H7 (cell line): ENCODE data around the gene NACC1. TPM values are rescaled to one million over a fixed set of nuclear protein-coding genes. Genes with fewer than 3 reads are reported as not detected.

Experiments
- DNase-seq: peaks from one replicate; pipeline ENCODE4 v3.0.0; 2012
- H3K27me3 ChIP-seq: 2 replicates; pipeline ENCODE4 v1.6.0; 2011; ENCODE audit warnings: mild to moderate bottlenecking, low read length; ENCODE audit not compliant: control insufficient read depth, insufficient read depth
- H3K36me3 ChIP-seq: replicated peaks from 2 replicates; pipeline ENCODE4 v1.5.1; 2011; ENCODE audit warnings: low read length; ENCODE audit not compliant: control insufficient read depth, insufficient read depth
- H3K4me3 ChIP-seq: 2 replicates; pipeline ENCODE4 v1.5.1; 2011; ENCODE audit warnings: low read depth, mild to moderate bottlenecking, control low read depth, low read length, moderate library complexity; ENCODE audit not compliant: insufficient read depth
- total RNA-seq: library from RNA; depleted of rRNA; stranded (reverse); fragments of >200 nt; shearing (Covaris generic); gene quantifications from 2 replicates; pipeline ENCODE4 v1.2.3, GENCODE V29; 2014

Gene NACC1
- total RNA-seq, 1 experiment from 2014 or later = 254 TPM

DNA sequence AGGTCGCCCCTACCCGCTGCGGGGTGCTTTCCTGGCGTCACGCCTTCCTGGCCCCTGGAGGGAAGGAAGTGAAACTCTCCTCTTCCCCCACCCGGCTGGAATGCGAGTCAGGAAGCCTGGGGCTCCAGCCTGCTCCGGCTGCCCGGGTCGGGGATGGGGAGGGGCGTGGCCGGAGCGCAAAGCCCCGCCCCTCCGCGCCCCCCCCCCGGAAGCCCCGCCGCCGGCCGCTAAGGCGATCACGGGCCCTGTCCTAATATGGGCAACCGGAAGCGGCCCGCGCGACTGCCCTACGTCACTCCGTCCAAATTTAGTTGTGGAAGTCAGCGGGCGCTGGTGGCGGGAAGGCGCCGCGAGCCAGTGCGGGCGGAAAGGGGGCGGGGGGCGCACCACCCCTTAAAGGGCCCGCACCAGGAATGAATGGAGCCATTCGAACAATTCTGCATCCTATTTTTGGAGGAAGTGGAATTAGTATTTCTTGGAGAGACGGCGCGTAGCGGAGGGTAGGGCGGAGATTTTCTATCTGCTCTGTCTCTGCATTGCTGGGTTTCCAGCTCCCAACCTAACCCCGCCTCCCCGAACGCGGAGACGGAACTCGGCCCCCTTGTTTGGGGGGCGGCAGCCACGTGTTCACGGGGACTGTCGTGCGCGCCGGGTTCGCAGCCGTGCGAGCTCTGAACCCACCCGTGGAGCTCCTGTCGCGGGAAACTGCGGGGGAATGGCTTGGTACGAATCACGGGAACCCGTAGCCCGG is 33.7 kb downstream of the NACC1 start:
- H3K4me3 ChIP-seq = peak overlapping the region; percentile 99
- H3K36me3 ChIP-seq = peaks cover 3% of the 10 kb centered on the region
- H3K27me3 ChIP-seq = no peaks in the 10 kb centered on the region
- DNase-seq = peak; percentile 100

DNA sequence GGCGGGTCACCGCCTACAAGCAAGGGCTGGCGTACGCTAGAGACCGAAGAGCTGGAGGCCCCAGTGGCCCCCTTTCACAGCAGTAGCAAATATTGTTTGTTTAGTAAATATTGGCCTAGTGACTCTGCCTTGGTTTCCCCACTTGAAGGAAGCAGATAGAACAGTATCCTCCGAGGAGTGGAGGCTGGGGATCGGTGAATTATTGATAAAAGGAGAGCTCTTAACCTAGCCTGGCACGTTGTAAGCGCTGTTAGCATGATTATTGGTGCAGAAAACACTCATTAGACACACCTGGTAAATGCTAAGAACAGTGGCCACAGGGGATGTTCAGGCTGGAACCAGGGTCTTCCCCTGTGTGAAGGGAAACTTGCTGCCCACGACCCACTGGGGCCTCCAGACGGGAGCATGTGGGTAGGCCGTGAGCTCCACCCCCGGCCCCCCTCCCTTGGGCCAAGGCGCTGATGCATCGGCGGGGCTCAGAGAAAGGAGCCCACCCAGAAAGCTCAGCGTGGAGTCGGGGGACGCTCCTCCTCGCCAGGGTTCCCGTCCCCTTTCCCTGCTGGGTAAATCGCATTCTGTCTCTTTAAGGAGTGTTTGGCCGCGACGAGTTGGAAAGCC is 34.4 kb downstream of the NACC1 start:
- Histone ChIP-seq H3K36me3 (peaks cover 3% of the 10 kb centered on the region), H3K4me3 (peak overlapping the region; percentile 99), H3K27me3 (no peaks in the 10 kb centered on the region)
- DNase-seq = no peak

DNA sequence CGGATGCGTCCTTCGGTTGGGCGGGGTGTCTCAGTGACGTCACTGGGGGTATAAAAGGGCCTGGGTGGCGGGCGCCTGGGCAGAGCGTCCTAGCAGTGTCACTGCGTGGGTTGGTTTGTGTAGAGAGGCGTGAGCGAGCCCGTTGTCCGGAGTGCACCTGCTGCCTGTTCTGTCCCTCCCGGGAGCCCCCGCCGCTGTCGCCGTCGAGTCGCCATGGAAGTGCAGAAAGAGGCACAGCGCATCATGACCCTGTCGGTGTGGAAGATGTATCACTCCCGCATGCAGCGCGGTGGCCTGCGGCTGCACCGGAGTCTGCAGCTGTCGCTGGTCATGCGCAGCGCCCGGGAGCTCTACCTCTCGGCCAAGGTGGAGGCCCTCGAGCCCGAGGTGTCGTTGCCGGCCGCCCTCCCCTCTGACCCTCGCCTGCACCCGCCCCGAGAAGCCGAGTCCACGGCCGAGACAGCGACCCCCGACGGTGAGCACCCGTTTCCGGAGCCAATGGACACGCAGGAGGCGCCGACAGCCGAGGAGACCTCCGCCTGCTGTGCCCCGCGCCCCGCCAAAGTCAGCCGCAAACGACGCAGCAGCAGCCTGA is 35.0 kb downstream of the NACC1 start:
- peak; percentile 95 for DNase-seq
- no peaks in the 10 kb centered on the region for H3K27me3 ChIP-seq

DNA sequence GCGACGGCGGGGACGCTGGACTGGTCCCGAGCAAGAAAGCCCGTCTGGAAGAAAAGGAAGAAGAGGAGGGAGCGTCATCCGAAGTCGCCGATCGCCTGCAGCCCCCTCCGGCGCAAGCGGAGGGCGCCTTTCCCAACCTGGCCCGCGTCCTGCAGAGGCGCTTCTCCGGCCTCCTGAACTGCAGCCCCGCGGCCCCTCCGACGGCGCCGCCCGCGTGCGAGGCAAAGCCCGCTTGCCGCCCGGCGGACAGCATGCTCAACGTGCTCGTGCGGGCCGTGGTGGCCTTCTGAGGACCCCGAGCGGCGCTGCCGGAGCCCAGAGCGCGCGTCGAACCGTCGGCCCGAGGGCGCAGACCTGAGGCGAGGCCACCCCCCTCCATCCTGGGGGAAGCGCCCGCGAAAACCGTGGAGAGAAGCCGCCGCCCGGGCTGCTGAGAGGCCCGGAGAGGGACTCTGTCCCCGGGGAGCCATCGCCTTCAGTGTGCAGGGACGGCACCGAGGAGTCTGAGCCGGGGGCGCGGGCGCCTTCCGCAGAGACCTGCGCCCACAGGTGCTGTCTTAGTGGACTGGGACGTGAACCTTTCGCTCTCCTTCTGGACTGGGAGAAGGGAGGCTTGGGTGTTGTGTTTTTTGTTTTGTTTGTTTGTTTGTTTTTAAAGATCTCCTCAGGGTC is 35.6 kb downstream of the NACC1 start:
- DNase-seq = peak; percentile 67
- peaks cover 3% of the 10 kb centered on the region for H3K36me3 ChIP-seq
- H3K27me3 ChIP-seq = no peaks in the 10 kb centered on the region
- peak overlapping the region; percentile 99 for H3K4me3 ChIP-seq

More for the DNA sequence above, 35.0 kb downstream of the NACC1 start:
- Histone ChIP-seq H3K4me3 (peak overlapping the region; percentile 99), H3K36me3 (peaks cover 3% of the 10 kb centered on the region)

DNA sequence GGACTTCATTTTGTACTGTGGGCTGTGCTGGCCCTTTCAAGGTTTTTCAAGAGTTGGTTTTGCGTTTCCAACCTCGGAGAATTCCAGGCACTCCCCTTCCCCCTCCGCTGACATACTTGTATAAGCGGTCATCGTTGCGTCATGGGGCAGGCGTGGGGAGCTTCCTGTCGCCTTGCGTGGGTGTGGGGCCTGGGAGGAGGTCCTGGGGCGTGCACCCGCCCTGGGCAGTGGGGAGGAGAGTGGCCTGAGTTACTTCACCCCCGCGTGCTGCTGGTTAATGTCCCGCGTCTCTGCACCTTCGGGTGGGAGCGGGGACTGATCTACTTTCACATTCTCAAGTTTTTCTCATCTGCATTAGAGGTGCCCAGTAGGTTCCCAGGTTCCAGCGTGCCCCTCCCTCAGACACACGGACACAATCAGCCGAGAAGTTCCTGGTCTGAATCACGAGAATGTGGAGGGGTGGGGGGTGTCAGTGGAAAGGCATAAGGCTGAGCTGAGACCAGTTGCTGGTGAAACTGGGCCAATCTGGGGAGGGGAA is 36.2 kb downstream of the NACC1 start:
- peak; percentile 55 for DNase-seq
- Histone ChIP-seq H3K27me3 (no peaks in the 10 kb centered on the region), H3K36me3 (peaks cover 3% of the 10 kb centered on the region), H3K4me3 (peak overlapping the region; percentile 99)

DNA sequence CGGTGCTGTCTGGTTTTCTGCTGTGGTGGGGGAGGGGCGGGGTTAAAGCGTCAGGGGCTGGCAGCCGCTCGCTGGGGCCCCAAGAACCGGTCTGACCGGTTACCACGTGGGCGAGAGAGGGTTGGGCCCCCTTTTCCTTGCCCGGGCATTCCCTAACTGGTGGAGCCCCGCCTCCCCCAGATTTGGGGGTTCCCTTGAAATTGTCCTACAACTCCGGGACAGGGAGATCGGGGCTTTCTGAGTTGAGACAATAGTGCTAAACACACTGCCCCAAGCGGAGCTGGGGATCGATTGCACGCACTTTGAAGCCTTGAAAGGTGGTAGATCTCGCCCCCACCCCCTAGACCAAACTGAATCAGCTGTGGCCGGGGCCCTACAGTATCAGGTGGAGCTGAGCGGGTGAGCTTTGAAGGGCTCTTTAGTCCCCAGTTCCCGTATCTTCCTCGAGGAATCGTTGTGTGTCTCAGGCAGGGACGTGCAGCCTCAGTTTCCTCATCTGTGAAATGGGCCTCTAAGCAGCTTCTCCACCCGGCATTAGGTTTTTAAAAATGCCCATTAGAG is 36.9 kb downstream of the NACC1 start:
- peak; percentile 95 for DNase-seq

DNA sequence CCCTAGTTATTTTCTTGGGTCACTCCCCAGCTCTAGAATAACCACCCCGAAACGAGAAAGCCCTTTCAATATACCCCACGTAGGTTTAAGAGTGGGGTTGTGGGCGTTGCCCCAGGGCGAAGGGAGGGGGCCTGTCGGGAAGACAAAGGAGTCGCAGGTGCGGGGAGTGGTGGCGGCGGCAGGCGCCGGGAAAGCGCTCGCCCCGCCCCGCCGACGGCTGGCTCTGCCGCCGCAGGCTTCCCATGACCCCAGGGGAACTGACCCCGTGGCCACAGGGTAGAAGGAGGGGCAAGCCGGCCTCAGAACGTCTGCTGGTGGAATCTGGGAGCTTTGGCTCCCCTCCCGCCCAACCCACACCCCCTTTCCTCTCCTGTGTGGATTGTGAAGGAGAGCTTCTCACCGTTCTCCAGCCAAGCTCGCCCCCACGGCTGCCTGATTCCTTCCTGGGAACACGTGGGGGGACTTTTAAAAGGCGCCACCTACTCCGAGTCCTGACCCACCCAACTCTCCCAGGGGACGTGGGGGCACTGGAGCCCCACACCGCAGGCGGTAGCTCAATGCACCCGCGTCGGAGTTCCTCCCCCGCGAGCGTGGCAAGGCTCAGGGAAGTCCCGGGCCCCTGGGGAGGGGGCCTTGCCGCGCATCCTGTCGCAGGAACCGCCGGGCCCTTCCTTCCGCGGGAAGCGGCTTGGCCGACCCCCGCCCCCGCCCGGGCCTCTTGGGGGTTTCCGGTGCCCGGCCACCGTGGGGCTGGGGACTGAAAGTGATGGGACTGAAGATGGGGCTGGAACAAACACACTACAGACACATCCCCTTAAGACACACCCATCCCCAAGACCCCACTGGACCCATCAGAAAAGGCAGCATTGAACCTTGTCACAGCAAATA is 37.7 kb downstream of the NACC1 start:
- Histone ChIP-seq H3K36me3 (peaks cover 3% of the 10 kb centered on the region), H3K27me3 (no peaks in the 10 kb centered on the region), H3K4me3 (peak overlapping the region; percentile 99)
- DNase-seq = peak; percentile 97

More for the DNA sequence above, 36.9 kb downstream of the NACC1 start:
- peak overlapping the region; percentile 99 for H3K4me3 ChIP-seq
- peaks cover 3% of the 10 kb centered on the region for H3K36me3 ChIP-seq
- no peaks in the 10 kb centered on the region for H3K27me3 ChIP-seq

DNA sequence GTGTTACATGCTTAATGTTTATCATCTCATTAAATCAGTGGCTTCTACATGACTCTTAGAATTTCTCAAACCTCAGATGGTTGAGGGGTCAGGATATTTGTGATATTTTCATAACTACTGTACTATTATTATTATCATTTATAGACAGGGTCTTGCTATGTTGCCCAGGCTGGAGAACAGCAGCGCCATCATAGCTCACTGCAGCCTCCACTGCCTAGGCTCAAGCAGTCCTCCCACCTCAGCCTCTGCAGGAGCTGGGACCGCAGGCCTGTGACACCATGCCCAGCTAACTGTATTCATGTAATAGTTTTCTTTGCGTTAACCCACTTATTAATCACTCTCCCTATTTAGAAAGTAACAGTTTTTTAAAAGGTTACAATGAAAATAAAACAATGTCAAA is 41.6 kb downstream of the NACC1 start:
- H3K36me3 ChIP-seq = no peaks in the 10 kb centered on the region
- DNase-seq = no peak
- H3K4me3 ChIP-seq = no peak overlapping the region
- no peaks in the 10 kb centered on the region for H3K27me3 ChIP-seq

DNA sequence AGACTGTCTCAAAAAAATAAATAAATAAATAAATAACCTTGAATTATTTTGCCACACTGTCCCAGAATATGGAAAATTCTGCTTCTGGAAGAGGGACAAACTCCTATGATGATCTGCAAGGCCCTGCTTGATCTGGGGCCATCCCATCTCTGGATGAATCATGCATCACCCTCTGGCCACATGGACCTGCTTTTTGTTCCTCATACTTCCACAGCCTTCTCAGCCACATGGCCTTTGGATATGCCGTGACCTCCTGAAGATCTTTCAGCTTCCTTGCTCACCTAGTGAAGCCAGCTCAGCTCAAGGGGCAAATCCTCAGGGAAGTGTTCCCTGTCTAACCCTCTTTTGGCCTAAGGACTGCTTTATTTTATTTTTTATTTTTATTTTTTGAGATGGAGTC is 42.5 kb downstream of the NACC1 start:
- no peak for DNase-seq
- no peaks in the 10 kb centered on the region for H3K27me3 ChIP-seq
- H3K4me3 ChIP-seq = no peak overlapping the region
- H3K36me3 ChIP-seq = no peaks in the 10 kb centered on the region

DNA sequence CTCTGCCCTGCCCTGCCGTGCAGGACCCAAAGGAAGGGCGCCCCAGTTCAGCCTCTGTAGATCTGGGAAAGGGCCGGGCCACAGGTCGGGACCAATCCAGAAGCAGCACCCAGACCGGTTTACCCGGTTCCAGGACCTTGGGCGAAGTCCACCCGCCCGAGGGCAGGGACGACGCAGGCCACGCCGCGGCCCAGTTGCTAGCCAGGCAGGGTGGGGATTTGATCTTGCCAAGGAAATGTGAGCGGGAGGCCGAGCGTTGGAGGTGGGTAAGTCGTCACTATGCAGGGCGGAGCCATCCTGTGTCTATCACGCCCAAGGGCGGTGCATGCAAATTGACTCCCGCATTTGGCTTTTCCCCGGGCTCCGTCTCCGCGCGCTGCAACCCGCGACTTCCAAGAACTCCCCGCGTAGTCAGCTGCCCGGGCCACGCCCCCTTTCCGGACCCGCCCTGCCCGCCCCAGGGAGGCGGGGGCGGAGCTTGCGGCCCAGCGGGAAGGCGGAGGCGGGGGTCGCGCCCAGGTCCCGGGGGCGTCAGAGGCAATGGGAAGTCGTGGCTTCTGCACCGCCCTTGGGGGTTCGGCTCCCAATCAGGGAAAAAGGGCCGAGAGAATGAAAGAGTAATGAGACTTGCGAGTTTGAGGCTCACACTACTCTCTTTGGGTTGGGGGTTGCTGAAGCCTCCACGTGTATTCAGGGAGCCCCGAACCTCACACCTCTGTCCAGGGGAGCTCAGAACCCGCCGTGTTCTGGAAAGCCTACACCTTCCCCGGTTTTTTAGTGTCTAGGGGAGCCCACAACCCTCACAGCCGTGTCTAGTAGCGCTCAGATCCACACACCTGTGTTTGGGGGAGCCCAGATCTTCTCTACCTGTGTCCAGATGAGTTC is 44.9 kb downstream of the NACC1 start:
- DNase-seq = peak; percentile 92
- no peaks in the 10 kb centered on the region for H3K27me3 ChIP-seq
- H3K4me3 ChIP-seq = peak overlapping the region; percentile 47
- no peaks in the 10 kb centered on the region for H3K36me3 ChIP-seq

DNA sequence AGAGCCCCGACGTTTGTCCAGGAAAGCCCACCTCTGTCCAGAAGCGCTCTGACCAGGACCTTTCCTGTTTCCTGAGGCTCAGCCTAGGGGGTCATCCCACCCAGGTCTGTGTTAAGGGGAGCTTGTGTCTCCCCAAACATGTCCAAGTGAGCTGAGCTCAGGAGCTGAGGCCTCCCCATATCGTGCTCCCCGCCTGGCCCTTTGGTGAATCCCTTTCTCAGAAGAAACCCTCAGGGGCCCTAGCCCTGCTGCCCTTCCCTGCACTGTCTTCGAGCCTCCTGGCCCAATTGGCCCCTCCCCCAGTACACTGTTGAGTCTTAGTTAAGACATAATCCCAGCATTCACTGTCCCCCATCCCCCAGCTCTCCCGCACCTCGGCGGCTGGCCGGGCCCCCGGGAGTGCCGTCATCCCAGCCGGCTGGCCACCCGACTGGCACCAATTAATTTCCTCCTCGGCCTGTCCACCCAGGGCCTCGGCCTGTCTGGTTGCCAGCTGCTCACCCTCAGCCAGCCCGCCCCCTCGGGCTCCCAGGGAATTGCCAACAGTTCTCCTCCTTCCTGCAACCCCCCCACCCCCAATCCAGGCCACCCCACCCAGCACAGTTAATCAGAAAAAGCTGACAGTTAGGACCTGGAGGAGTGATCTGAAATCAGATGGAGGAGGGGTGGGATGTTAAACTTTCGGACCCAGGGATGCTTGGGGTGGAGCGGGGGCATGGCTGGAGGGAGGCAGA is 45.7 kb downstream of the NACC1 start:
- DNase-seq = peak; percentile 87
- H3K4me3 ChIP-seq = peak overlapping the region; percentile 47
- no peaks in the 10 kb centered on the region for H3K27me3 ChIP-seq
- no peaks in the 10 kb centered on the region for H3K36me3 ChIP-seq
